ENCODE data around the gene SLC5A10.

The SLC5A10 gene

GRCh38 chr17:18959071-18959844, 7.3 kb downstream of the SLC5A10 start:
- no peak overlapping the region for H3K4me3 ChIP-seq
- TF ChIP-seq CTCF (IDR thresholded peaks at IDR 0.05) = no peak
- no peak for DNase-seq (ENCODE audit: low spot score)
- H3K27ac ChIP-seq = no peak overlapping the region

GRCh38 chr17:18959845-18960240, 7.9 kb downstream of the SLC5A10 start:
- DNase-seq (ENCODE audit: low spot score) = no peak
- TF ChIP-seq CTCF (IDR thresholded peaks at IDR 0.05) = no peak
- Histone ChIP-seq H3K27ac (no peak overlapping the region), H3K4me3 (no peak overlapping the region)

GRCh38 chr17:18960241-18960665, 8.3 kb downstream of the SLC5A10 start:
- DNase-seq (ENCODE audit: low spot score) = no peak
- H3K4me3 ChIP-seq = no peak overlapping the region
- no peak overlapping the region for H3K27ac ChIP-seq
- TF ChIP-seq CTCF (IDR thresholded peaks at IDR 0.05) = no peak

- TF ChIP-seq CTCF (IDR thresholded peaks at IDR 0.05) = peak; percentile 94
- no peak for DNase-seq (ENCODE audit: low spot score)
- Histone ChIP-seq H3K4me3 (no peak overlapping the region), H3K27ac (no peak overlapping the region)
Observed at GRCh38 chr17:18960803-18961511, 9.0 kb downstream of the SLC5A10 start.

GRCh38 chr17:18961634-18962493, 9.9 kb downstream of the SLC5A10 start:
- H3K4me3 ChIP-seq = no peak overlapping the region
- no peak for DNase-seq (ENCODE audit: low spot score)

GRCh38 chr17:18962494-18962815, 10.5 kb downstream of the SLC5A10 start:
- Histone ChIP-seq H3K27ac (peak overlapping the region in 1 of 2 donors; percentile 5), H3K4me3 (no peak overlapping the region)
- no peak for DNase-seq (ENCODE audit: low spot score)
- no peak for TF ChIP-seq CTCF (IDR thresholded peaks at IDR 0.05)

More at GRCh38 chr17:18961634-18962493, 9.9 kb downstream of the SLC5A10 start:
- peak overlapping the region in 1 of 2 donors; percentile 5 for H3K27ac ChIP-seq
- no peak for TF ChIP-seq CTCF (IDR thresholded peaks at IDR 0.05)
